Vagina (tissue), 2 donors: ENCODE results near the gene CASP5.

ENCODE experiments used
- POLR2A ChIP-seq, 2 donors: fragments of 450-650 bp; IDR thresholded peaks; one replicate each; pipeline ENCODE4 v1.6.1; 2017; ENCODE audit warnings: antibody characterized with exemption in 2 of 2, mild to moderate bottlenecking in 2 of 2, moderate library complexity in 2 of 2
- TF ChIP-seq, protein P1 (sequence below), 3 experiments: fragments of 450-650 bp in 2 of 3; fragments of 200-600 bp in 1 of 3; sonication (generic) in 1 of 3; IDR thresholded peaks; one replicate each; pipeline ENCODE4 v1.5.1; 2017 to 2019; ENCODE audit warnings: antibody characterized with exemption in 3 of 3, mild to moderate bottlenecking in 2 of 3, moderate library complexity in 2 of 3

GRCh38 chr11:104964247-104964646 is 58.7 kb downstream of the CASP5 start:
- TF ChIP-seq POLR2A (IDR thresholded peaks at IDR 0.05), result no peak
- TF ChIP-seq, protein P1, sequence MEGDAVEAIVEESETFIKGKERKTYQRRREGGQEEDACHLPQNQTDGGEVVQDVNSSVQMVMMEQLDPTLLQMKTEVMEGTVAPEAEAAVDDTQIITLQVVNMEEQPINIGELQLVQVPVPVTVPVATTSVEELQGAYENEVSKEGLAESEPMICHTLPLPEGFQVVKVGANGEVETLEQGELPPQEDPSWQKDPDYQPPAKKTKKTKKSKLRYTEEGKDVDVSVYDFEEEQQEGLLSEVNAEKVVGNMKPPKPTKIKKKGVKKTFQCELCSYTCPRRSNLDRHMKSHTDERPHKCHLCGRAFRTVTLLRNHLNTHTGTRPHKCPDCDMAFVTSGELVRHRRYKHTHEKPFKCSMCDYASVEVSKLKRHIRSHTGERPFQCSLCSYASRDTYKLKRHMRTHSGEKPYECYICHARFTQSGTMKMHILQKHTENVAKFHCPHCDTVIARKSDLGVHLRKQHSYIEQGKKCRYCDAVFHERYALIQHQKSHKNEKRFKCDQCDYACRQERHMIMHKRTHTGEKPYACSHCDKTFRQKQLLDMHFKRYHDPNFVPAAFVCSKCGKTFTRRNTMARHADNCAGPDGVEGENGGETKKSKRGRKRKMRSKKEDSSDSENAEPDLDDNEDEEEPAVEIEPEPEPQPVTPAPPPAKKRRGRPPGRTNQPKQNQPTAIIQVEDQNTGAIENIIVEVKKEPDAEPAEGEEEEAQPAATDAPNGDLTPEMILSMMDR (IDR thresholded peaks at IDR 0.05), result no peak
